Esophagus muscularis mucosa (tissue), 4 donors: Measurements from ENCODE around the gene CACNA2D3. TPM values are rescaled to one million over a fixed set of nuclear protein-coding genes. Genes with fewer than 3 reads are reported as not detected.

Source experiments
- DNase-seq: peaks from one replicate; pipeline ENCODE4 v3.0.0-alpha.2; 2017; ENCODE audit errors: extremely low spot score
- H3K27ac ChIP-seq, 4 donors: fragments of 200-600 bp; sonication (generic); replicated peaks in 1 of 4; 1 replicate in 3 of 4; 2 replicates in 1 of 4; pipeline ENCODE4 v1.5.1; 2016 to 2019; ENCODE audit warnings: mild to moderate bottlenecking in 1 of 4
- H3K27me3 ChIP-seq, 4 donors: fragments of 200-600 bp; sonication (generic); one replicate each; pipeline versions ENCODE4 v1.5.1 to v1.6.0; 2016 to 2019
- H3K36me3 ChIP-seq, 4 donors: fragments of 200-600 bp; sonication (generic); one replicate each; pipeline ENCODE4 v1.5.1; 2016 to 2019
- H3K4me1 ChIP-seq, 4 donors: fragments of 200-600 bp; sonication (generic); one replicate each; pipeline ENCODE4 v1.5.1; 2016 to 2019
- H3K4me3 ChIP-seq, 4 donors: fragments of 200-600 bp; sonication (generic); 1 replicate in 2 of 4; 2 replicates in 2 of 4; pipeline ENCODE4 v1.5.1; 2016 to 2019; ENCODE audit warnings: mild to moderate bottlenecking in 4 of 4, moderate library complexity in 1 of 4
- H3K9me3 ChIP-seq, 4 donors: fragments of 200-600 bp; sonication (generic); 1 replicate in 3 of 4; 2 replicates in 1 of 4; pipeline ENCODE4 v1.5.1; 2016 to 2019
- EP300 ChIP-seq: sonication (generic); formaldehyde crosslinking; IDR thresholded peaks from one replicate; pipeline ENCODE4 v1.6.1; 2017; ENCODE audit warnings: antibody characterized with exemption
- POLR2A ChIP-seq: fragments of 450-650 bp; IDR thresholded peaks from one replicate; pipeline ENCODE4 v1.6.1; 2017; ENCODE audit warnings: antibody characterized with exemption, moderate library complexity, mild to moderate bottlenecking, low read depth
- POLR2AphosphoS5 ChIP-seq, 2 donors: sonication (generic); formaldehyde crosslinking; IDR thresholded peaks; one replicate each; pipeline ENCODE4 v1.6.1; 2017; ENCODE audit warnings: antibody characterized with exemption in 2 of 2
- WGBS: methylation state at CpG from one replicate; pipeline ENCODE4 v1.1.5; 2018; 5-methylcytosine and 5-hydroxymethylcytosine counted together
- intact Hi-C: fragments of 100-400 bp; cut with DNase I; formaldehyde crosslinking; loops from one replicate; pipeline ENCODE4 v1.15.1; 2023
- total RNA-seq, 4 donors: library from RNA; depleted of rRNA; stranded (reverse); fragments of >200 nt; gene quantifications; one replicate each; pipeline versions ENCODE4 v1.1.0 to v1.2.1, GENCODE V29; 2016
- TF ChIP-seq, protein P1 (sequence below), 3 experiments: fragments of 200-600 bp in 2 of 3; fragments of 450-650 bp in 1 of 3; sonication (generic) in 2 of 3; IDR thresholded peaks; one replicate each; pipeline ENCODE4 v1.5.1; 2017 to 2019; ENCODE audit warnings: antibody characterized with exemption in 3 of 3, mild to moderate bottlenecking in 2 of 3, moderate library complexity in 1 of 3

Gene CACNA2D3
- total RNA-seq, 4 donors from 2014 or later, result 2.5 to 6.3 (median 3.9) TPM

DNA sequence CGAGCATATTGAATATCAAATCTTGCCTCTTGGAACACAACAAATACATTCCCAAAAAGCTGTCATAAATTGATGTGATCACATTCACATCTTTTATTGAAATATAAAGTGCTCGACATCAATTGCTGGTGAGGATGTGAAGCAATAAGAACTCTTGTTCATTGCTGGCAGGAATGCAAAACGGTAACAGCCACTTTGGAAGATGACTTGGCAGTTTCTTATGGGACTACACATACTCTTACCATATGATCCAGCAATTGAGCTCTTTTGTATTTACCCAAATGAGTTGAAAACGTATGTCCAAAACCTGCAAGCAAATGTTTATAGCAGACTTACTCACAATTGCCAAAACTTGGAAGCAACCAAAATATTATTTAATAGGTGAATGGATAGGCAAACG lies 234.9 kb downstream of the CACNA2D3 start:
- no peaks in the 10 kb centered on the region for H3K27me3 ChIP-seq
- no peaks in the 10 kb centered on the region for H3K36me3 ChIP-seq
- H3K4me3 ChIP-seq, result no peak overlapping the region
- intact Hi-C loops, result no loop called here
- H3K4me1 ChIP-seq, result peaks cover 41 to 61% (median 44%) of the 10 kb centered on the region in 4 donors
- no peak for DNase-seq
- no peak for TF ChIP-seq POLR2AphosphoS5 (IDR thresholded peaks at IDR 0.05)
- TF ChIP-seq, protein P1, sequence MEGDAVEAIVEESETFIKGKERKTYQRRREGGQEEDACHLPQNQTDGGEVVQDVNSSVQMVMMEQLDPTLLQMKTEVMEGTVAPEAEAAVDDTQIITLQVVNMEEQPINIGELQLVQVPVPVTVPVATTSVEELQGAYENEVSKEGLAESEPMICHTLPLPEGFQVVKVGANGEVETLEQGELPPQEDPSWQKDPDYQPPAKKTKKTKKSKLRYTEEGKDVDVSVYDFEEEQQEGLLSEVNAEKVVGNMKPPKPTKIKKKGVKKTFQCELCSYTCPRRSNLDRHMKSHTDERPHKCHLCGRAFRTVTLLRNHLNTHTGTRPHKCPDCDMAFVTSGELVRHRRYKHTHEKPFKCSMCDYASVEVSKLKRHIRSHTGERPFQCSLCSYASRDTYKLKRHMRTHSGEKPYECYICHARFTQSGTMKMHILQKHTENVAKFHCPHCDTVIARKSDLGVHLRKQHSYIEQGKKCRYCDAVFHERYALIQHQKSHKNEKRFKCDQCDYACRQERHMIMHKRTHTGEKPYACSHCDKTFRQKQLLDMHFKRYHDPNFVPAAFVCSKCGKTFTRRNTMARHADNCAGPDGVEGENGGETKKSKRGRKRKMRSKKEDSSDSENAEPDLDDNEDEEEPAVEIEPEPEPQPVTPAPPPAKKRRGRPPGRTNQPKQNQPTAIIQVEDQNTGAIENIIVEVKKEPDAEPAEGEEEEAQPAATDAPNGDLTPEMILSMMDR (IDR thresholded peaks at IDR 0.05), result no peak
- no peak for TF ChIP-seq EP300
- no peak for TF ChIP-seq POLR2A
- H3K27ac ChIP-seq, result no peak overlapping the region
- H3K9me3 ChIP-seq, result no peaks in the 10 kb centered on the region
- 71% methylated on average over 5 of the region's 5 CpGs for WGBS

DNA sequence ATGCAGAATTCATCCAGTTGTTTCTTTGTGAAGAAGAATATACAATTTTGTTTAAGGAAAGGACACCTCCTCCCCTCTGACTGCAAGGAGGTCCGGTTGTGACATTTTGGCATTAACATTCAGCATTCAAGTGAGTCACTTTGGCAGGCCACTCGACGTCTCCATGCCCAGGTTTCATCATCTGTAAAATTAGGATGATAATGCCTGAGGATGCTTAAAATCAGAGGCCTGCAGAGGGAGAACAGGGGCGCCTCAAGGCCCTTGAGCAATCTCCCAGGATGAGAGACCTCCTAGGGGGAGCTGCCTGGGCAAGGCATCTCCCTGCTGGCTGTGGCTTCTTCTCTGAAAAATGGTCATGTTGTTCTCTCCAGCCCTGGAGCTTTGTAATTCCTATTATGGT lies 236.0 kb downstream of the CACNA2D3 start:
- H3K27me3 ChIP-seq, result no peaks in the 10 kb centered on the region
- intact Hi-C loops, result no loop called here
- TF ChIP-seq POLR2A (no peak), POLR2AphosphoS5 (IDR thresholded peaks at IDR 0.05) (no peak), EP300 (no peak)
- TF ChIP-seq, protein P1 (IDR thresholded peaks at IDR 0.05), result no peak
- 52% methylated on average over 4 of the region's 4 CpGs for WGBS
- no peaks in the 10 kb centered on the region for H3K9me3 ChIP-seq
- no peak for DNase-seq
- H3K4me1 ChIP-seq, result peaks cover 40 to 59% (median 43%) of the 10 kb centered on the region in 4 donors
- no peak overlapping the region for H3K27ac ChIP-seq
- no peaks in the 10 kb centered on the region for H3K36me3 ChIP-seq
- no peak overlapping the region for H3K4me3 ChIP-seq

DNA sequence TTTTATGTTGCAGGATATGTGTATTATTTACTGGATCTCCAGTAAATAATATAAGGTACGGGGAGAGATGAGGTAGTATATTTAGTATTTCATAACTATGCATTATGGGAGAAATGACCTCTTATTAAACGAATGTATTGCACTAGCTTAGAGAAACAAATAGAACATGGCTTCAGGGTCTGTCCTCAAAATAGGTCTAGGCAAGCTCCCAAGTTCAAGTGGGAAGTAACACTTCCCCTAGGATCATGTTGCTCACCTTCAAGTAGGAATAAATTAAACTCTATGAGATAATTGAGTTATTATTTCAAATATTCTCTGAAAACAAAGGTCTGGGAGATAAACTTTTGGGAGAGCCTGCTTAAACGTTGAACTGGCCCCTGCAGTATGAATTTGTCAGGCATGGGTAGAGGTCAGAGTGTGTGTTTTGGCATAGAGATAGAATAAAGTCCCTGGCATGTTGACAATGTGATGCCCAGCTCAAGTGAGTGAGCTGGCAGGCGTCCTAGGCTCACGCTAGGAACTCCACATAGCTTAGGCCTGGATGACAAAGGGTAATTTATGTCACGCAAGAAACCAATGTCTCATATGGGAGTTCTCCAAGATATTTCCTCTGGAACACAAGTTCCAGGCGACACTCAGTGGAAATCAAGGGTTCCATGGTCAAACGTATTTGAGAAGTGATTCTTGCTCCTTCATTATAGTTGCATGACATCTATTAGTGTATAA lies 236.8 kb downstream of the CACNA2D3 start:
- no peaks in the 10 kb centered on the region for H3K9me3 ChIP-seq
- intact Hi-C loops, result no loop called here
- H3K27me3 ChIP-seq, result no peaks in the 10 kb centered on the region
- no peak overlapping the region for H3K4me3 ChIP-seq
- peaks cover 32 to 51% (median 35%) of the 10 kb centered on the region in 4 donors for H3K4me1 ChIP-seq
- no peak overlapping the region for H3K27ac ChIP-seq
- no peak for TF ChIP-seq EP300
- TF ChIP-seq POLR2AphosphoS5 (IDR thresholded peaks at IDR 0.05), result no peak
- TF ChIP-seq POLR2A, result no peak
- TF ChIP-seq, protein P1 (IDR thresholded peaks at IDR 0.05), result no peak
- no peaks in the 10 kb centered on the region for H3K36me3 ChIP-seq
- WGBS, result 75% methylated on average over 8 of the region's 8 CpGs
- no peak for DNase-seq

GRCh38 chr3:54360320-54360719 lies 238.0 kb downstream of the CACNA2D3 start:
- intact Hi-C loops, result no loop called here
- TF ChIP-seq, protein P1 (IDR thresholded peaks at IDR 0.05), result no peak
- no peak for TF ChIP-seq POLR2A
- TF ChIP-seq EP300, result no peak
- no peak for TF ChIP-seq POLR2AphosphoS5 (IDR thresholded peaks at IDR 0.05)
- Histone ChIP-seq H3K4me3 (no peak overlapping the region), H3K27me3 (no peaks in the 10 kb centered on the region), H3K4me1 (peaks cover 32 to 41% (median 34%) of the 10 kb centered on the region in 4 donors), H3K9me3 (no peaks in the 10 kb centered on the region), H3K36me3 (no peaks in the 10 kb centered on the region), H3K27ac (no peak overlapping the region)
- WGBS, result 50% methylated on average over 3 of the region's 3 CpGs
- no peak for DNase-seq
